Occipital lobe (tissue), 2 donors: ENCODE measurements around the gene STEAP1B. TPM values are rescaled to one million over a fixed set of nuclear protein-coding genes. Genes with fewer than 3 reads are reported as not detected.

Experiments used
- DNase-seq: peaks from one replicate; lab custom pipeline; 2025; lab: John Stamatoyannopoulos, UW
- total RNA-seq: library from RNA; depleted of rRNA; stranded (reverse); fragments of >200 nt; gene quantifications from one replicate; pipeline ENCODE4 v1.2.3, GENCODE V29; 2014

The STEAP1B gene
- total RNA-seq, 1 donor from 2014 or later = 1.1 TPM

DNA sequence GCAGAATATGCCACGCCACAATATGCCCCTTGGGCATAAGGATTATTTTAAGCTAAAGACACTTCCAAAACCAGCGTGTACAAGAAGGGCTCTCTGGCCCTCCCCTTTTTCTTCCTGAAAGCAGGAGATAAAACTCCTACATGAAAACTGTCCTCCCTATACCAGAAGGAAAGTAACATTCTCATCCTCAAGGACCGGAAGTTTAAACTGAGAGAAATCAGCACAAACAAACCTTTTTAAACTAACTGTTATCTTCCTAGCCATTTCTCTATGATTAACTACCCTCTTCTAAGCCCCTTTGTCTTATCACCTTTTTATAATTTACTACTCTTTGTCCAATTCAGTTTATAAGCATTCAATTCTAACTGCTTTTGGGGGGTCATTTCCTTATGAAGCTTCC lies 126.6 kb downstream of the STEAP1B start:
- no peak for DNase-seq

DNA sequence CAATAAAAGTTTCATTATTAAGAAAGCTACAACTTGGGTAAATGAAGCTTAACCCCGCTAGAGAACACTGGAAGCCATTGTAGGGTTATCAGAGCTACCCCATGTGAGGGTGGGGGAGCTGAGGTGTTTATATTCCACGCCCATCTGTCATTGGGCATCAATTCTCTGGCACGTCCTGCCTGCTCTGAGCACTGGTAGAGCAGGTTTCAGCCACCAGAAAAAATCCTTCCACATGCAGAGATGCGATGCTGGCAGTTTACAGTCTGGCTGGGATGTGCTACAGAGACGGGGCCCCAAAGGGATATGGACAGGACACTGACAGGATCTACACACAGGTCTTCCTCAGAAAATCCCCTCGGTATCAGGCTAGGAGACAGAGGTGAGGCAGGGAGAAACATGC lies 127.1 kb downstream of the STEAP1B start:
- no peak for DNase-seq

DNA sequence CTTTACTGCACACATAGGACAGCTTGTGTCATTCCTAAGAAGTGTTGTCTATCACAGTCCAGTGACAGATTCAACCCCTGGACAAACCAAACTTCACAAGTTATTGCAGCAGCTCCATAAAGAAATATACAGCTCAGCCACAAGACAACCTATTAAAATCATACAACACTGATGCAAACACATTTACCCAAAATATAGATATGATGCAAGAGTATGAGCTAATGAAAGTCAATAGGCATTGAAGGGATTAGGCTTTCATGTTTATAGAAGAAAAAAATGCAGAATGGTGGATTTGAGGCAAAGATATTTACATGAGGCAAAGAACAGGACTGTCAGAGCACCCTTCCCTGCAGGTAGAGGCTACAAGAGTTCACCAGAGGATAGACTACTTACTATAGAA lies 128.1 kb downstream of the STEAP1B start:
- DNase-seq = no peak

Other genes with a start within 250 kb of the STEAP1B start
- gene RAPGEF5, start 143.0 kb downstream of the STEAP1B start, total RNA-seq = 81.4 TPM
- not detected for gene IL6, start 227.0 kb upstream of the STEAP1B start, total RNA-seq